HepG2 (cell line): ENCODE results near the gene JAKMIP3.

Source experiments
- ATF2 ChIP-seq: sonication (generic); formaldehyde crosslinking; IDR thresholded peaks from 2 replicates; pipeline ENCODE4 v1.4.0; 2020; ENCODE audit warnings: missing genetic modification reagents
- CTCF ChIP-seq: sonication (generic); formaldehyde crosslinking; IDR thresholded peaks from 2 replicates; pipeline ENCODE4 v1.5.0; 2020; ENCODE audit warnings: mild to moderate bottlenecking, missing genetic modification reagents, moderate library complexity
- EZH2 ChIP-seq: conservative IDR thresholded peaks from 2 replicates; pipeline ENCODE4 v1.6.1; 2012; ENCODE audit warnings: mild to moderate bottlenecking, low read depth, low read length, moderate library complexity
- FOXK1 ChIP-seq: sonication (generic); formaldehyde crosslinking; IDR thresholded peaks from 2 replicates; pipeline ENCODE4 v1.4.0; 2020; ENCODE audit warnings: low read depth, missing genetic modification reagents, borderline replicate concordance
- GATAD1 ChIP-seq: IDR thresholded peaks from 2 replicates; pipeline ENCODE4 v1.6.1; 2016; ENCODE audit warnings: missing genetic modification reagents, missing compliant biosample characterization
- JUN ChIP-seq: sonication (generic); formaldehyde crosslinking; IDR thresholded peaks from 2 replicates; pipeline ENCODE4 v1.4.0; 2020; ENCODE audit warnings: mild to moderate bottlenecking, missing genetic modification reagents
- MYC ChIP-seq: sonication (generic); formaldehyde crosslinking; IDR thresholded peaks from 2 replicates; pipeline ENCODE4 v1.9.0; 2021; ENCODE audit warnings: missing genetic modification reagents, borderline replicate concordance
- MZF1 ChIP-seq: sonication (generic); formaldehyde crosslinking; IDR thresholded peaks from 2 replicates; pipeline ENCODE4 v1.8.1; 2023; ENCODE audit warnings: mild to moderate bottlenecking, missing genetic modification reagents, borderline replicate concordance
- NR3C1 ChIP-seq: sonication (generic); formaldehyde crosslinking; IDR thresholded peaks from 2 replicates; pipeline ENCODE4 v1.4.0; 2020; ENCODE audit warnings: missing genetic modification reagents
- REPIN1 ChIP-seq: sonication (generic); formaldehyde crosslinking; IDR thresholded peaks from 2 replicates; pipeline ENCODE4 v1.8.0; 2022; ENCODE audit warnings: missing genetic modification reagents, low read depth, mild to moderate bottlenecking, borderline replicate concordance
- SP2 ChIP-seq: sonication (generic); formaldehyde crosslinking; IDR thresholded peaks from 2 replicates; pipeline ENCODE4 v1.5.1; 2020; ENCODE audit warnings: mild to moderate bottlenecking, missing genetic modification reagents
- YEATS4 ChIP-seq: sonication (generic); formaldehyde crosslinking; IDR thresholded peaks from 2 replicates; pipeline ENCODE4 v1.4.0; 2020; ENCODE audit warnings: missing genetic modification reagents, borderline replicate concordance
- ZNF639 ChIP-seq: conservative IDR thresholded peaks from 2 replicates; pipeline ENCODE4 v1.6.1; 2018; ENCODE audit warnings: missing genetic modification reagents

GRCh38 chr10:132106431-132106830 lies 40.7 kb downstream of the JAKMIP3 start:
- no peak for TF ChIP-seq JUN
- TF ChIP-seq FOXK1: no peak
- no peak for TF ChIP-seq NR3C1 (CRISPR knock-in tag)
- TF ChIP-seq REPIN1: no peak
- TF ChIP-seq EZH2: no peak
- no peak for TF ChIP-seq MZF1 (CRISPR knock-in tag)
- no peak for TF ChIP-seq YEATS4 (CRISPR knock-in tag)
- TF ChIP-seq CTCF (CRISPR knock-in tag): no peak
- no peak for TF ChIP-seq GATAD1 (CRISPR knock-in tag)
- no peak for TF ChIP-seq ATF2 (CRISPR knock-in tag)
- no peak for TF ChIP-seq MYC
- TF ChIP-seq SP2 (CRISPR knock-in tag): no peak
- TF ChIP-seq ZNF639 (CRISPR knock-in tag): no peak
